ENCODE results near the gene TNFRSF18.
"Not testable (repeated sequence)": the region's sequence is repeated elsewhere in the genome, so short reads cannot be mapped to it uniquely, and the experiment has no call there.

TNFRSF18 gene

DNA sequence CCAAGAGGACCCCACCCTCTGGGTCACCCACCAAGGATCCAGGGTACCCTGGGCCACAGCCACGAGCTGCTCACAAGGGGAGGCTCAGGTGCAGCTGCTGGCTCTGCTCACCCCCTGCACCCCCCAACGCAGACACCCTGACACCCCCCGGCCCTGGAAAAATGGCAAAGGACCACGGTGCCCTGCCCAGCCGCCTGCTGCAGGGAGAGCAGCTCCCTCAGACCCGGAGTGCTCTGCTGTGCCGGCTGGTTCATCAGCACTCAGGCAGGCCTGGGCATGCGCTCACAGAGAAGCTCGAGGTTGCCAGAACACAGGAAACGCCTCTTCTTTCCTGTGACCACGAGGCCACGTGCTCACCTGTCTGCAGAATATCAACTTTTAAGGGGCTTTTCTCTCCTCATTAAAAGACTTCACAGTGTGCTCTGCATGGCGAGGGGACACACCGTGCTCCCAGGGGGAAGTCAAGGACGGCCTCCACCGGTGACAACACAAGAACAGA lies 44.4 kb upstream of the TNFRSF18 start:
- no peak overlapping the region for H3K4me3 ChIP-seq (replicated peaks; ENCODE audit: low read depth, low read length)
- TF ChIP-seq, protein P1, sequence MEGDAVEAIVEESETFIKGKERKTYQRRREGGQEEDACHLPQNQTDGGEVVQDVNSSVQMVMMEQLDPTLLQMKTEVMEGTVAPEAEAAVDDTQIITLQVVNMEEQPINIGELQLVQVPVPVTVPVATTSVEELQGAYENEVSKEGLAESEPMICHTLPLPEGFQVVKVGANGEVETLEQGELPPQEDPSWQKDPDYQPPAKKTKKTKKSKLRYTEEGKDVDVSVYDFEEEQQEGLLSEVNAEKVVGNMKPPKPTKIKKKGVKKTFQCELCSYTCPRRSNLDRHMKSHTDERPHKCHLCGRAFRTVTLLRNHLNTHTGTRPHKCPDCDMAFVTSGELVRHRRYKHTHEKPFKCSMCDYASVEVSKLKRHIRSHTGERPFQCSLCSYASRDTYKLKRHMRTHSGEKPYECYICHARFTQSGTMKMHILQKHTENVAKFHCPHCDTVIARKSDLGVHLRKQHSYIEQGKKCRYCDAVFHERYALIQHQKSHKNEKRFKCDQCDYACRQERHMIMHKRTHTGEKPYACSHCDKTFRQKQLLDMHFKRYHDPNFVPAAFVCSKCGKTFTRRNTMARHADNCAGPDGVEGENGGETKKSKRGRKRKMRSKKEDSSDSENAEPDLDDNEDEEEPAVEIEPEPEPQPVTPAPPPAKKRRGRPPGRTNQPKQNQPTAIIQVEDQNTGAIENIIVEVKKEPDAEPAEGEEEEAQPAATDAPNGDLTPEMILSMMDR (IDR thresholded peaks at IDR 0.05; ENCODE audit: low read length, missing control alignments) = no peak
- DNase-seq (ENCODE audit: low read depth) = no peak

DNA sequence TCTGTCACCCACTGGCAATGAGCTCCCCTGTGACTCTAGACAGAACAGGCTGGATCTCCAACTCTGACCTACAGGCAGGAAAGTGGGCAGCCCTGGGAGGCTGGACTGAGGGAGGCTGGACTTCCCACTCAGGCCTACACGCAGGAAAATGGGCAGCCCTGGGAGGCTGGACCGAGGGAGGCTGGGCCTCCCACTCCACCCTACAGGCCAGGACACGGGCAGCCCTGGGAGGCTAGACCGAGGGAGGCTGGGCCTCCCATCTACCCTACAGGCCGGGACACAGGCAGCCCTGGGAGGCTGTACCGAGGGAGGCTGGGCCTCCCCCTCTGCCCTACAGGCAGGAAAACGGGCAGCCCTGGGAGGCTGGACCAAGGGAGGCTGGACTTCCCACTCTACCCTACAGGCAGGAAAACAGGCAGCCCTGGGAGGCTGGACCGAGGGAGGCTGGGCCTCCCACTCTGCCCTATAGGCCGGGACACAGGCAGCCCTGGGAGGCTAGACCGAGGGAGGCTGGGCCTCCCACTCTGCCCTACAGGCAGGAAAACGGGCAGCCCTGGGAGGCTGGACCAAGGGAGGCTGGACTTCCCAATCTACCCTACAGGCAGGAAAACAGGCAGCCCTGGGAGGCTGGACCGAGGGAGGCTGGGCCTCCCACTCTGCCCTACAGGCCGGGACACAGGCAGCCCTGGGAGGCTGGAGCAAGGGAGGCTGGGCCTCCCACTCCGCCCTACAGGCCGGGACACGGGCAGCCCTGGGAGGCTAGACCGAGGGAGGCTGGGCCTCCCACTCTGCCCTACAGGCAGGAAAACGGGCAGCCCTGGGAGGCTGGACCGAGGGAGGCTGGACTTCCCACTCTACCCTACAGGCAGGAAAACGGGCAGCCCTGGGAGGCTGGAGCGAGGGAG lies 41.9 kb upstream of the TNFRSF18 start:
- DNase-seq (ENCODE audit: low read depth); H3K4me3 ChIP-seq (replicated peaks; ENCODE audit: low read depth, low read length): not testable (repeated sequence)

DNA sequence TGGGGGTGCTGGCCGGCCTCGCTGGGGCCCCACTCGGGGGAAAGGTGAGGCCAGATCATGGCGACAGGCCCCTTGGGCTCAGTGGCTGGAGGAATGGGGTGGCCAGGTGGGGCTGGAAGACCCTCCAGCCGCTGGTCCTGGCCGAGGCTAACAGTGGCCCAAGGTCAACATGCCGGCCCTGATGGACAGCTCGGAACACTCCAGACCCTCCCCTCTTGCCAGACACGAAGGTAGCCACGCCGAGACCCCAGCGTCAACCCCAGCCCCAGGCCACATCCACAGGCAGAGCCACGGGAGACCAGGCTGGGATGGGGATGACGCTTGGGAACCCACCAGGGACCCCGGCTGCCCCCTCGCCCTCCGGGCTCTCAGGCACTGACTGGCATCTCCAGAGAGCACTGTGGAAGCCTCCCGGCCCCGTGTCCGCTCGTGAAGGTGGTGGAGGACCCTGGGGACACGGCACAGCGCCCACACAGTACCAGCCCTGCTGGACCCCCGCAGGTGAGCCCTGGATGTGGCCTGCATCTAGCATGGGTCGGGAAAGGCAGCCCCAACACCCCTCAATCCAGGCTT lies 41.0 kb upstream of the TNFRSF18 start:
- no peak overlapping the region for H3K4me3 ChIP-seq (replicated peaks; ENCODE audit: low read depth, low read length)
- TF ChIP-seq, protein P1 (IDR thresholded peaks at IDR 0.05; ENCODE audit: low read length, missing control alignments) = no peak
- DNase-seq (ENCODE audit: low read depth) = no peak

DNA sequence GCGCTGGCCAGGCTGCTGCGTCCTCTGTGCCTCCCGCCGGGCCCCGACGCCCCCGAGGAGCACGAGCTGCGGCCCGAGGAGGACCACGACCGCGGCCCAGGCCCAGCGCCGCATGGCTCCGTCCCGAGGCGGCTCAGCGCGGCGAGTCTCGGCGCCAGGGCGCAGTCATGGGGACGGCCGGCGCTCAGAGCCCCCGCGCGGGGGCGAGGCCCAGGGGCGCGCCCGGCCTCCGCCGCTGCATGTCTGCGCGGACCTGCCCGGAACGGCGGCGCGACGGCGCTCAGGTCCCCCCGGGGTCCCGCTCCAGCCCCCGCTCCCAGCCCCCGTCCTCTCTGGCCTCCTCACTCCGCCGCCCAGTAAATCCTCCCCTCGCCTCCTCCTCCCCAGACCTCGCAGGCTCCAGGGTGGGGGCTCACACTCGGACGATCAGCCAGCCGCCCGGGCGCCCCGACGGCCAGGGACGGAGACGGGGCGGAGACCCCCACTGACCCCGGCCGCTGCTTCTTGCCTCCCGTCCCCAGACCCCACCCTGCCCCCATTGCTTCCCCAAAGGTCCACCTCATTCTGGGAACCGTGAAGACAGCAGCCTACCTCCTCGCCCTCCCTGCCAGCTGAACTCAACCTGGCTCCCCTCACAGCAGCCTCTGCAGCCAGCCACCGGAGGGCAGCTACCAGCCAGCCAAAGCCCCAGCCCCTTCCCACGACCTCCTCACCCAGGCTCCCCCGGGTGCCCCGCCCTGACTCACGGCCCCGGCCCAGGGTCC lies 40.4 kb upstream of the TNFRSF18 start, which contains the start of gene C1QTNF12:
Gene C1QTNF12 (minus strand): TSS at position 146 of the 764 bp plus-strand sequence. CDS start 32 bp downstream, at position 114.
- no peak within 1 kb of the TSS for H3K4me3 ChIP-seq (replicated peaks; ENCODE audit: low read depth, low read length)
- TF ChIP-seq, protein P1 (IDR thresholded peaks at IDR 0.05; ENCODE audit: low read length, missing control alignments) = no peak
- no peak for DNase-seq (ENCODE audit: low read depth)

DNA sequence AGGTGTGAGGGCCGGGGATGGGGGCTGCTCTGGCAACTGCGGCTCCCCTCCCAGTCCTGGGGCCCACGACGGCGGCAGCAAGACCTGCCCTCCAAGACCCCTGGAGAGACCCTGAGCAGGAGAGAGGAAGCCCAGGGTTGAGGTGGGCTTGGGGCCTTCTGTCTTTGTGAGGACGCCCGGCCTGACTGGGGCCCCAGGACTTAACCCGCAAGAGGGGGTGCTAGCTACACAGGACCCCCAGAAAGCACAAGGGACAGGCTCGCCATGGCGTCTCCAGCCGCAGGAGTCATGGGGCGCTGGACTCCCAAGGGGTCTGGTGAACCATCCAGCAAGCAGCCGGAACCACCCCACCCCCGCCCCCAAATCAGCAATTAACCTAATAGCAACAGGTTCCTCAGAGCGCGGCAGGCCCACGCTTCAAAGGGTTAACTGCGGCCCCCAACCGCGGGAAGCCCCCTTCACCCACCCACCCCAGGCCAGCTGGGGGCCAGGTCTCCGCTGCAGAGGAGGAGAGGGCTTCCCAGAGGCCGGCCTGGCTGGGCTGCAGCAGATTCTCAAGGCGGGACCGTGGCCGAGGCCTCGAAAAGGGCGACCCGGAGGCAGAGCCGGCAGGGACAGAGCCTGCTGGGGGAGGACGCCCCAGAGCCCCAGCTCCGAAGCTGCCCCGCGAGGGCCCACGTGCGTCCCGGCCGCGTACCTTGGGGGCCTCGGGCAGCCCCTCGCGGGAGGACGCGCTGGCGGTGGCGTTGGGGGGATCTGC lies 39.6 kb upstream of the TNFRSF18 start:
- no peak for DNase-seq (ENCODE audit: low read depth)
- TF ChIP-seq, protein P1 (IDR thresholded peaks at IDR 0.05; ENCODE audit: low read length, missing control alignments) = no peak
- H3K4me3 ChIP-seq (replicated peaks; ENCODE audit: low read depth, low read length) = no peak overlapping the region

DNA sequence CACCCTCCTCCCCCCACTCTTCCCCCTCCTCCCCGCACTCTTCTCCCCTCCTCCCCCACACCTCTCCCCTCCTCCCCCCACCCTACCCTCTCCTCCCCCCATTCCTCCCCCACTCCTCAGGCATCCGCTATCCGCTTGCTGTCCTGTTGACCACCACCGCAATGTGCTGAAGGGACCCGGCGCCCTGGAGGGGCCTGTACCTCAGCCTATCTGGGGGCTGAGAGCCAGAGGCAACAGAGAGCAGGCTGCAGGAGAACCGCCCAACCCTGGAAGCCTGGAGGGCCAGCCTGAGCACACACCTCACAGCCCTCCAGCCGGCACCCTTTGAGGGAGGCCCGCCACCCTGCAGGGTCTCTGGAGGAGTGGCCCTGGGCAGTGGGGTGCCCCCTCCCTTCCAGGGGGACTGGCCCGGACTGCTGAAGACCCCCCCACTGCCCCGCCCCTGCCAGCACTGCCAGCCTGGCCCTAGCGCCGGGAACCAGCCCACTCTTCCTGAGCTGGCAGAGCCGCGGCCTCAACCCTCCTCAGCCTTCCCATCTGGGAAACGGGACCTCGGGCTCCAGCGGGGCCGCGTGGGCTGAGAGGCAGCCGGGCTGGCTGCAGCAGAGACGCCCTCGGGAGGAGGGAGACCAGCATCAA lies 38.9 kb upstream of the TNFRSF18 start:
- DNase-seq (ENCODE audit: low read depth) = no peak
- TF ChIP-seq, protein P1 (IDR thresholded peaks at IDR 0.05; ENCODE audit: low read length, missing control alignments) = no peak
- no peak overlapping the region for H3K4me3 ChIP-seq (replicated peaks; ENCODE audit: low read depth, low read length)
